Thyroid gland (tissue), 4 donors: ENCODE data around the gene ARID2.

Experiments used
- POLR2A ChIP-seq, 2 donors: fragments of 450-650 bp; IDR thresholded peaks; one replicate each; pipeline ENCODE4 v1.6.1; 2017; ENCODE audit warnings: antibody characterized with exemption in 2 of 2, mild to moderate bottlenecking in 2 of 2, moderate library complexity in 1 of 2
- TF ChIP-seq, protein P1 (sequence below), 6 experiments: fragments of 200-600 bp in 3 of 6; fragments of 450-650 bp in 3 of 6; sonication (generic) in 3 of 6; IDR thresholded peaks; one replicate each; pipeline ENCODE4 v1.5.1; 2016 to 2019; ENCODE audit warnings: antibody characterized with exemption in 6 of 6, mild to moderate bottlenecking in 2 of 6, inconsistent platforms in 1 of 6, moderate library complexity in 1 of 6

DNA sequence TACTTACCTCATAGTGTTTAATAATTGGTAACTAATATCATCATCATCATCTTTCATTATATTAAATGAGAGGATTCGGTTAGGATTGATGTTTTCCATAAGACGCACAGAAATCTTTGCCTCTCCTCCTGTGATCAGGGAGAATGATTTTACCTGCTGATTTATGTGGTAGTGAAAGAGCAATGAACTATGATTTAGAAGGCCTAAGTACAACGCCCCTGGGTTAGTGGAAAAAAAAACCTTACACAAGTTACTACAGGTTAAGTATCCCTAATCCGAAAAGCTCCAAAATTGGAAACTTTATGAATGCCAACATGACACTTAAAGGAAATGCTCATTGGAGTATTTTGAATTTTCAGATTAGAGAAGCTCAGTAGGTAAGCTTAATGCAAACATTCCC is 55.8 kb downstream of the ARID2 start:
- TF ChIP-seq POLR2A (IDR thresholded peaks at IDR 0.05), result no peak
- TF ChIP-seq, protein P1, sequence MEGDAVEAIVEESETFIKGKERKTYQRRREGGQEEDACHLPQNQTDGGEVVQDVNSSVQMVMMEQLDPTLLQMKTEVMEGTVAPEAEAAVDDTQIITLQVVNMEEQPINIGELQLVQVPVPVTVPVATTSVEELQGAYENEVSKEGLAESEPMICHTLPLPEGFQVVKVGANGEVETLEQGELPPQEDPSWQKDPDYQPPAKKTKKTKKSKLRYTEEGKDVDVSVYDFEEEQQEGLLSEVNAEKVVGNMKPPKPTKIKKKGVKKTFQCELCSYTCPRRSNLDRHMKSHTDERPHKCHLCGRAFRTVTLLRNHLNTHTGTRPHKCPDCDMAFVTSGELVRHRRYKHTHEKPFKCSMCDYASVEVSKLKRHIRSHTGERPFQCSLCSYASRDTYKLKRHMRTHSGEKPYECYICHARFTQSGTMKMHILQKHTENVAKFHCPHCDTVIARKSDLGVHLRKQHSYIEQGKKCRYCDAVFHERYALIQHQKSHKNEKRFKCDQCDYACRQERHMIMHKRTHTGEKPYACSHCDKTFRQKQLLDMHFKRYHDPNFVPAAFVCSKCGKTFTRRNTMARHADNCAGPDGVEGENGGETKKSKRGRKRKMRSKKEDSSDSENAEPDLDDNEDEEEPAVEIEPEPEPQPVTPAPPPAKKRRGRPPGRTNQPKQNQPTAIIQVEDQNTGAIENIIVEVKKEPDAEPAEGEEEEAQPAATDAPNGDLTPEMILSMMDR (IDR thresholded peaks at IDR 0.05), result no peak
